ENCODE data around the gene CYTH1.
"Not testable (repeated sequence)": the region's sequence is repeated elsewhere in the genome, so short reads cannot be mapped to it uniquely, and the experiment has no call there.

CYTH1 gene

DNA sequence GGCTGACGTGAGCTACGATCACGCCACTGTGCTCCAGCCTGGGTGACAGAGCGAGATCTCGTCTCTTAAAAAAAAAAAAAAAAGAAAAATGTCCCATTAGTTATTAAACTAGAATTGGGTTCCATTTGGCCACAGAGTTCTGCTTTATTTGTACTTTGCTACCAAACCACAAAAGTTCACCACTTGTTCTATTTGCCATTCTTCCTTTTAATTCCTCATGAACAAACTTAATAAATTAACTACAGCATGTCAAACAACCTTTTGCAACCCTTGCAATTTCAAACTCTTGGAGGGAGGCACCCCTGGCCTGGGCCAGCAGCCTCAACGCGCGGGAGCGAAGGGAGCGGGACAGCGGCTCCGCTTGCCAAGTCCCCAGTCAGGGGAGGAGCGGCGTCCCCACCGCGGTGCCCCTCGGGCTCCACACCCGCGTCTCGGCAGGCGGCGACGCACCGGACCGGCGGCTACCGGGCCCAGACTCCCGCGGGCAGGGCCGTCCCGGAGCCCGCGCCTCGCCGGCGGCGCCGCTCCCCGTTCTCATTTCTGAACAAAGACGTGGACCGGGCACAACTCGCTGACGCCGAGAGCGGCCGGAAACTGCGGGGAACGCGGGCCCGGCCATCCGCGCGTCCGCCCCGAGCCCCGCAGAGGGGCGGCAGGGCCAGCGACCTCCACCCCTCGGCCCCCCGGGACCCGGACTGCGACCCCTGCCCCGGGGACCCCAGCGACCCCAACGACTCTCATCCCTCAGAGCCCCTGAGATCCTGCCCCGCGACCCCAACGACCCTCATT, 775 bp downstream of the CYTH1 start:
- no peak for DNase-seq (ENCODE audit: low read depth)
- peak overlapping the region; percentile 72 for H3K4me3 ChIP-seq (ENCODE audit: low read length)
- no peak for TF ChIP-seq CTCF (conservative IDR thresholded peaks at IDR 0.05; ENCODE audit: low read length)

DNA sequence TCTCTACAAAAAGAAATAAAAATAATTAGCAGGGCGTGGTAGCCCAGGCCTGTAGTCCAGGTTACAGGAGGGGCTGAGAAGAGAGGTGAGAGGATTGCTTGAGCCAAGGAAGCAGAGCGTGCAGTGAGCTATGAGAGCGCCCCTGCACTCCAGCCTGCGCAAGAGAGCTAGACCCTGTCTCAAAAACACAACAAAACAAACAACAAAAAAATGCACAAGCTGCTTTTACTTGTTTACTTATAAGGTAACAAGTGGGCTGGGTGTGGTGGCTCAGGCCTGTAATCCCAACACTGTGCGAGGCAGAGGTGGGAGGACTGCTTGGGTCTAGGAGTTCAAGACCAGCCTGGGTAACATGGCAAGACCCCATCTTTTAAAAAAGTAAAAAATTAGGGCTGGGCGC, 1.7 kb downstream of the CYTH1 start:
- H3K4me3 ChIP-seq (ENCODE audit: low read length): no peak overlapping the region; the same call in none of the 2 replicates
- TF ChIP-seq CTCF (conservative IDR thresholded peaks at IDR 0.05; ENCODE audit: low read length): no peak
- no peak for DNase-seq (ENCODE audit: low read depth)

DNA sequence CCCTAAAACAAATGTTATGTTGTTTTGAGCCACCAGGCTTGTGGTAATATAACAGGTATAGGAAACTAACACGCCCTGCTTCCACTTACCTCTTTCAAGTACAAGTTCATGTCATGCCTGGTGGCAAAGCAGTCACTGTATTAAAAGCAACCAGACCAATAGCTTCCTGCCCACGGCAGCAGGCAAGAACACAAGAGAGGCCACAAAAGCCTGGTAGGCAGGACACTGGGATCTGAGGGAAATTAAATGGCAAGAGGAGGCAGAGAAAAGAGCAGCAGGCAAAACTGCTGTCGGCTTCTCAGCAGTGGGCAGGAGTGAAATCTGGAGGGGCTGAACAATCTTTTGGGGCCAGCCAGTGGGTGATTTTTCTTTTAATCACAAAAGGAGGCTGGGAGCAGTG, 2.2 kb downstream of the CYTH1 start:
- TF ChIP-seq CTCF (conservative IDR thresholded peaks at IDR 0.05; ENCODE audit: low read length): no peak
- no peak overlapping the region for H3K4me3 ChIP-seq (ENCODE audit: low read length)
- no peak for DNase-seq (ENCODE audit: low read depth)

DNA sequence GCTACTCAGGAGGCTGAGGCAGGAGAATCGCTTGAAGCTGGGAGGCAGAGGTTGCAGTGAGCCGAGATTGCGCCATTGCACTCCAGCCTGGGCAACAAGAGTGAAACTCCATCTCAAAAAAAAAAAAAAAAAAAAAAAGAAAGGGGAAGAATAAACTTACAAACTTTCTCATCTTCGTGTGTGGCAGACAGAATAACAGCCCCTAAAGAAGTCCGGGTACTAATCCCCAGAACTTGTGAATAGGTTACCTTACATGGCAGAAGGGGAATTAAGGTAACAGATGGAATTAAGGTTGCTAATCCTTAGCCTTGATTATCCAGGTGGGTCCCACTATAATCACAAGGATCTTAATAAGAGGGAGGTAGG, 2.8 kb downstream of the CYTH1 start:
- DNase-seq (ENCODE audit: low read depth); H3K4me3 ChIP-seq (ENCODE audit: low read length): not testable (repeated sequence)

GRCh38 chr17:78777881-78778280, 4.2 kb downstream of the CYTH1 start:
- no peak for DNase-seq (ENCODE audit: low read depth)
- TF ChIP-seq CTCF (conservative IDR thresholded peaks at IDR 0.05; ENCODE audit: low read length): no peak
- H3K4me3 ChIP-seq (ENCODE audit: low read length): no peak overlapping the region

GRCh38 chr17:78774956-78775571, 7.0 kb downstream of the CYTH1 start:
- peak overlapping the region; percentile 24; the same call in 1 of the 2 replicates for H3K4me3 ChIP-seq (ENCODE audit: low read length)
- no peak for TF ChIP-seq CTCF (conservative IDR thresholded peaks at IDR 0.05; ENCODE audit: low read length)
- no peak for DNase-seq (ENCODE audit: low read depth)

DNA sequence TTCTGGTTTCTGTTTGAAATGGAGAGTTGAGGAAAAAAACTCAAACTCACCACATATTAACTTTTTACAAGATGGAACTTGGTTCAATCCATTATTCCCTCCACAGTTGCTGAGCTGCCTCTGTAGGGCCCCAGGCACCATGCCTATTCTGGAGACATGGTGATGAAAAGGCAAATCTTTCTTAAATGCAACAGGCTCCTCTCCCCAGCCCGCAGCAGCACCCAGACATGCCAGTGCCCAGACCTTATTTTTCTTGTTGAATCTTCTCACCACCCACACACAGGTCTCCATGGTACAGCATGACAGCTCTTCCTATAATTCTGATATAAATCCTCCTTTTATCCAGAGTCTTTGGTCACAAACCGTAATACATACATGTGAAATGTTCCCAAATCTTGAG, 7.6 kb downstream of the CYTH1 start:
- no peak overlapping the region for H3K4me3 ChIP-seq (ENCODE audit: low read length)
- DNase-seq (ENCODE audit: low read depth): no peak
- TF ChIP-seq CTCF (conservative IDR thresholded peaks at IDR 0.05; ENCODE audit: low read length): no peak
